Smooth muscle cell (in vitro differentiated cells): Measurements from ENCODE around the gene SKAP1. TPM values are rescaled to one million over a fixed set of nuclear protein-coding genes. Genes with fewer than 3 reads are reported as not detected.
"Not testable (repeated sequence)": the region's sequence is repeated elsewhere in the genome, so short reads cannot be mapped to it uniquely, and the experiment has no call there.

Experiments used
- DNase-seq: peaks from one replicate; lab custom pipeline; 2025; ENCODE audit not compliant: unreplicated experiment; lab: John Stamatoyannopoulos, UW
- H2AFZ ChIP-seq: fragments of 200-600 bp; sonication (generic); 2 replicates; pipeline ENCODE4 v1.6.0; 2016; ENCODE audit warnings: antibody characterized with exemption, low read depth, mild to moderate bottlenecking
- H3F3A ChIP-seq: fragments of 200-600 bp; sonication (generic); 2 replicates; pipeline ENCODE4 v1.6.0; 2017; ENCODE audit warnings: antibody characterized with exemption, low read depth
- H3K27ac ChIP-seq: fragments of 200-600 bp; sonication (generic); 2 replicates; pipeline ENCODE4 v1.5.1; 2016; ENCODE audit warnings: low read depth, mild to moderate bottlenecking
- H3K27me3 ChIP-seq: fragments of 200-600 bp; sonication (generic); 2 replicates; pipeline ENCODE4 v1.6.1; 2016; ENCODE audit warnings: low read depth, mild to moderate bottlenecking
- H3K36me3 ChIP-seq: fragments of 200-600 bp; sonication (generic); 2 replicates; pipeline ENCODE4 v1.5.1; 2016; ENCODE audit warnings: low read depth
- H3K4me1 ChIP-seq: fragments of 200-600 bp; sonication (generic); 2 replicates; pipeline ENCODE4 v1.5.1; 2016; ENCODE audit warnings: low read depth
- H3K4me2 ChIP-seq: fragments of 200-600 bp; sonication (generic); 2 replicates; pipeline ENCODE4 v1.6.0; 2016; ENCODE audit warnings: mild to moderate bottlenecking
- H3K4me3 ChIP-seq: fragments of 200-600 bp; sonication (generic); 2 replicates; pipeline ENCODE4 v1.5.1; 2016; ENCODE audit warnings: mild to moderate bottlenecking
- H3K79me2 ChIP-seq: fragments of 200-600 bp; sonication (generic); 2 replicates; pipeline ENCODE4 v1.6.0; 2016; ENCODE audit warnings: low read depth, mild to moderate bottlenecking
- H3K9ac ChIP-seq: fragments of 200-600 bp; sonication (generic); 2 replicates; pipeline ENCODE4 v1.6.0; 2016; ENCODE audit warnings: low read depth
- H3K9me3 ChIP-seq: fragments of 200-600 bp; sonication (generic); replicated peaks from 2 replicates; pipeline ENCODE4 v1.5.1; 2016; ENCODE audit warnings: low read depth
- H4K20me1 ChIP-seq: fragments of 200-600 bp; sonication (generic); 2 replicates; pipeline ENCODE4 v1.6.0; 2016; ENCODE audit warnings: low read depth
- CTCF ChIP-seq: fragments of 200-600 bp; sonication (generic); IDR thresholded peaks from 2 replicates; pipeline ENCODE4 v1.5.1; 2017; ENCODE audit warnings: borderline replicate concordance, mild to moderate bottlenecking, antibody characterized with exemption; ENCODE audit not compliant: insufficient read depth, poor library complexity, severe bottlenecking
- WGBS: methylation state at CpG from one replicate; pipeline ENCODE4 v1.1.7; 2016; ENCODE audit warnings: low lambda C conversion rate; 5-methylcytosine and 5-hydroxymethylcytosine counted together
- polyA plus RNA-seq: library from polyadenylated mRNA; unstranded; fragments of >200 nt; fragmentation: Nextera tagmentation; extraction: Ambion mirVana; gene quantifications from 2 replicates; pipeline ENCODE4 v1.2.1, GENCODE V29; 2016
- total RNA-seq: library from RNA; depleted of rRNA; stranded (reverse); fragments of >200 nt; gene quantifications from 2 replicates; pipeline ENCODE4 v1.2.3, GENCODE V29; 2014

Gene SKAP1
- total and polyA plus RNA-seq, 2 experiments from 2014 or later, result not detected

- Histone ChIP-seq H3K9ac (no peak overlapping the region), H3K27me3 (peaks cover 9% of the 10 kb centered on the region), H3K27ac (no peak overlapping the region), H3K36me3 (no peaks in the 10 kb centered on the region), H3K79me2 (no peaks in the 10 kb centered on the region), H3K9me3 (no peaks in the 10 kb centered on the region), H2AFZ (no peak overlapping the region), H3K4me3 (no peak overlapping the region), H3K4me2 (no peak overlapping the region), H4K20me1 (no peaks in the 10 kb centered on the region), H3F3A (no peaks in the 10 kb centered on the region), H3K4me1 (no peaks in the 10 kb centered on the region)
- WGBS, result 93% methylated on average over 10 of the region's 10 CpGs
- DNase-seq, result no peak
- TF ChIP-seq CTCF, result no peak
Observed at GRCh38 chr17:48209973-48210372, 220.0 kb downstream of the SKAP1 start.

DNA sequence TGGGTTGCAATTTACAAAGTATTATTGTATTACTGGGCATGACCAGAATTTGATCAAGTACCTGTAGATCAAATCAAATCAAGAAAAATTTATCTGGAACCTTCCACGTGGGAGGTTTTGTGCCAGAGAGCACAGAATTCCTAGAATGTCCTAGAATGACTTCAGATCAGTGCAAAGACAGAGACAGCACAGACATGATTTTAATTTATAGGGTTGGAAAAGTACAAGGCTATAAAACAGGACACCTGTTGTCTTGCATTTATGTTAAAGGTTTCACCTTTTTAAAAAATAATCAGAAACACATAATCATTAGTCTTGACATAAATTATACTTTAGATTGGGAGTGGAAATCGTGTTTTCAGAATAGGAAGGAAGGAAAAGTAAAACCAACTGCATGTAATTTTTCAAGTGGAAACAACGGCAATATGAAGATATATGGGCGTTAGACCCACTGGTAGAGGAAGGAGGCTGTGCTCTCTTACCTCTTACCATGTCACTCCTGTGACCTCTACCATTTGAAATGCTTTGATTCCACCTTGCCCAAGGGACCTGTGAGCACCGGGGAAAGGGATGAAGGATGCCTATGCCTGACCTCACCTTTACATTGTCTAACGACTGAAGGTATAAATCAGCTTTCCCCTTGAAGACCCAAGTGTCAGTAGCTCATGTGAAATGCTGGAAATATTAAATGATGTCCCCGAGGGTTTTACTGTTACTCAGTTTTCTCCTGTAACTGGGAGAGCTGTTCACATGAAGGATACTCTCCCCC is 222.1 kb downstream of the SKAP1 start:
- Histone ChIP-seq H3F3A (no peaks in the 10 kb centered on the region), H2AFZ (no peak overlapping the region), H3K4me1 (no peaks in the 10 kb centered on the region), H3K4me3 (no peak overlapping the region), H3K27ac (no peak overlapping the region), H3K9ac (no peak overlapping the region), H3K4me2 (no peak overlapping the region), H4K20me1 (no peaks in the 10 kb centered on the region), H3K9me3 (no peaks in the 10 kb centered on the region), H3K27me3 (peaks cover 14% of the 10 kb centered on the region), H3K79me2 (no peaks in the 10 kb centered on the region), H3K36me3 (no peaks in the 10 kb centered on the region)
- DNase-seq, result no peak
- TF ChIP-seq CTCF, result no peak
- WGBS, result 81% methylated on average over 7 of the region's 7 CpGs

DNA sequence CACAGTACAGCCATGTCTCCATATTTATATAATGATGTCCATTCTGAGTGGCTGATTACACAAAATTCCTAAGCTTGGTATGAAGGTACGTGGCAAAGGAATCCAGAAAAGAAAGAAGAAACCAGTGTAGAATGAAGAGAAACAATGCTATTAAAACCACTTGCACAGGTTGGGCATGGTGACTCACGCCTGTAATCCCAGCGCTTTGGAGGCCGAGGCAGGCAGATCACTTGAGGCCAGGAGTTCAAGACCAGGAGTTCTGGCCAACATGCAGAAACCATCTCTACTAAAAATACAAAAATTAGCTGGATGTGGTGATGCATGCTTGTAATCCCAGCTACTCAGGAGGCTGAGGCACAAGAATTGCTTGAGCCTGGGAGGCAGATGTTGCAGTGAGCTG is 223.0 kb downstream of the SKAP1 start:
- H3K9me3 ChIP-seq, H3F3A ChIP-seq, H2AFZ ChIP-seq, H3K4me1 ChIP-seq, H3K9ac ChIP-seq, DNase-seq, H3K4me3 ChIP-seq, H3K36me3 ChIP-seq, H3K27ac ChIP-seq, H3K4me2 ChIP-seq, H4K20me1 ChIP-seq, H3K79me2 ChIP-seq: not testable (repeated sequence)
- WGBS, result 73% methylated on average over 4 of the region's 4 CpGs
- H3K27me3 ChIP-seq, result peaks cover 16% of the 10 kb centered on the region

GRCh38 chr17:48202959-48203358 is 227.1 kb downstream of the SKAP1 start:
- no peak for TF ChIP-seq CTCF
- Histone ChIP-seq H3K4me2 (no peak overlapping the region), H3K27me3 (peaks cover 9% of the 10 kb centered on the region), H3K27ac (no peak overlapping the region), H3K4me1 (no peaks in the 10 kb centered on the region), H2AFZ (no peak overlapping the region), H3K4me3 (no peak overlapping the region), H4K20me1 (no peaks in the 10 kb centered on the region), H3K9ac (no peak overlapping the region), H3K79me2 (no peaks in the 10 kb centered on the region), H3K36me3 (no peaks in the 10 kb centered on the region), H3K9me3 (no peaks in the 10 kb centered on the region), H3F3A (no peaks in the 10 kb centered on the region)
- 54% methylated on average over 2 of the region's 2 CpGs for WGBS
- no peak for DNase-seq
